ENCODE data around the gene NCS1.

GRCh38 chr9:130166399-130166798, 5.8 kb upstream of the NCS1 start:
- TF ChIP-seq CTCF (IDR thresholded peaks at IDR 0.05) (no peak), POLR2AphosphoS5 (IDR thresholded peaks at IDR 0.05) (no peak), EP300 (IDR thresholded peaks at IDR 0.05) (no peak)

All from esophagus muscularis mucosa (tissue), 4 donors.